Osteoblast (primary cell): ENCODE data around the gene FGF12. TPM values are rescaled to one million over a fixed set of nuclear protein-coding genes. Genes with fewer than 3 reads are reported as not detected.

Experiments
- DNase-seq: peaks from one replicate; pipeline ENCODE4 v3.0.0; 2011; ENCODE audit warnings: low spot score, mixed read lengths; ENCODE audit not compliant: insufficient read length; ENCODE audit errors: missing footprints
- H2AFZ ChIP-seq: 2 replicates; pipeline ENCODE4 v1.6.0; 2011; ENCODE audit warnings: mild to moderate bottlenecking, low read length
- H3K27ac ChIP-seq: 2 replicates; pipeline ENCODE4 v1.5.1; 2011; ENCODE audit warnings: mild to moderate bottlenecking, low read depth, low read length, moderate library complexity
- H3K27me3 ChIP-seq: 2 replicates; pipeline ENCODE4 v1.6.0; 2012; ENCODE audit warnings: mild to moderate bottlenecking, control low read depth, inconsistent platforms, low read length, moderate library complexity; ENCODE audit not compliant: insufficient read depth
- H3K36me3 ChIP-seq: 2 replicates; pipeline ENCODE4 v1.5.1; 2011; ENCODE audit warnings: mild to moderate bottlenecking, low read length, control low read depth, moderate library complexity; ENCODE audit not compliant: insufficient read depth
- H3K4me1 ChIP-seq: 2 replicates; pipeline ENCODE4 v1.5.1; 2011; ENCODE audit warnings: mild to moderate bottlenecking, low read length, control low read depth, moderate library complexity; ENCODE audit not compliant: insufficient read depth
- H3K4me2 ChIP-seq: 2 replicates; pipeline ENCODE4 v1.6.0; 2011; ENCODE audit warnings: mild to moderate bottlenecking, low read length; ENCODE audit not compliant: insufficient read depth
- H3K4me3 ChIP-seq: fragments of 200-600 bp; sonication (generic); 3 replicates; pipeline ENCODE4 v1.5.1; 2012; ENCODE audit warnings: mild to moderate bottlenecking, low read length, inconsistent platforms; ENCODE audit not compliant: insufficient read depth
- H3K79me2 ChIP-seq: 2 replicates; pipeline ENCODE4 v1.6.0; 2012; ENCODE audit warnings: mild to moderate bottlenecking, low read length, control low read depth, inconsistent platforms; ENCODE audit not compliant: insufficient read depth
- H3K9me3 ChIP-seq: 2 replicates; pipeline ENCODE4 v1.5.1; 2011; ENCODE audit warnings: low read depth, low read length, control low read depth
- H4K20me1 ChIP-seq: 2 replicates; pipeline ENCODE4 v1.6.0; 2012; ENCODE audit warnings: mild to moderate bottlenecking, low read length, control low read depth; ENCODE audit not compliant: insufficient read depth
- total RNA-seq: library from RNA; depleted of rRNA; stranded (reverse); fragments of >200 nt; gene quantifications from 2 replicates; pipeline ENCODE4 v1.2.3, GENCODE V29; 2012
- TF ChIP-seq, protein P1 (sequence below): IDR thresholded peaks from 2 replicates; pipeline ENCODE4 v1.5.1; 2011; ENCODE audit warnings: mild to moderate bottlenecking, low read depth, low read length, moderate library complexity; ENCODE audit errors: extremely low read depth

FGF12 gene
- total RNA-seq, 1 donor: not detected

DNA sequence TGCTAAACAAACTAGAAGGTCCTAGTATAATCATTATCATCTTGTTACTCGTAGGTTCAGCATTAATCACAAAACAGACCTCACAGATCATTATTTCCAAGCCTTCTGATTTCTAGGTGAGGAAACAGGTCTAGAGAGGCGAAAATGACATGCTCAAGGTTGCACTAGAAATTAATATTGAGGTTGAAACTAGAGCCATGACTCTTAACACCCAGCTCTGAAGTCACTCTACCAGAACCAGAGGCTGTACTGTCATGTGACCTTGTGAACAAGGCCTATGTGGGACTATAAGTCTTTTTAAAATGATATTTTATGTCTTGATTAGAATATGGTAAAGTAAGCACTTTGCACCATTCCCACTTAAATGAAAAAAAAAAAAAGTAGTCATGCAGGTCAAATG is 23.8 kb upstream of the FGF12 start:
- H3K4me2 ChIP-seq: no peak overlapping the region
- no peak for DNase-seq
- no peaks in the 10 kb centered on the region for H3K27me3 ChIP-seq
- H3K9me3 ChIP-seq: no peaks in the 10 kb centered on the region
- no peaks in the 10 kb centered on the region for H3K36me3 ChIP-seq
- H3K4me1 ChIP-seq: no peaks in the 10 kb centered on the region
- H3K4me3 ChIP-seq: no peak overlapping the region
- H3K27ac ChIP-seq: no peak overlapping the region
- H4K20me1 ChIP-seq: no peaks in the 10 kb centered on the region
- no peak overlapping the region for H2AFZ ChIP-seq
- TF ChIP-seq, protein P1, sequence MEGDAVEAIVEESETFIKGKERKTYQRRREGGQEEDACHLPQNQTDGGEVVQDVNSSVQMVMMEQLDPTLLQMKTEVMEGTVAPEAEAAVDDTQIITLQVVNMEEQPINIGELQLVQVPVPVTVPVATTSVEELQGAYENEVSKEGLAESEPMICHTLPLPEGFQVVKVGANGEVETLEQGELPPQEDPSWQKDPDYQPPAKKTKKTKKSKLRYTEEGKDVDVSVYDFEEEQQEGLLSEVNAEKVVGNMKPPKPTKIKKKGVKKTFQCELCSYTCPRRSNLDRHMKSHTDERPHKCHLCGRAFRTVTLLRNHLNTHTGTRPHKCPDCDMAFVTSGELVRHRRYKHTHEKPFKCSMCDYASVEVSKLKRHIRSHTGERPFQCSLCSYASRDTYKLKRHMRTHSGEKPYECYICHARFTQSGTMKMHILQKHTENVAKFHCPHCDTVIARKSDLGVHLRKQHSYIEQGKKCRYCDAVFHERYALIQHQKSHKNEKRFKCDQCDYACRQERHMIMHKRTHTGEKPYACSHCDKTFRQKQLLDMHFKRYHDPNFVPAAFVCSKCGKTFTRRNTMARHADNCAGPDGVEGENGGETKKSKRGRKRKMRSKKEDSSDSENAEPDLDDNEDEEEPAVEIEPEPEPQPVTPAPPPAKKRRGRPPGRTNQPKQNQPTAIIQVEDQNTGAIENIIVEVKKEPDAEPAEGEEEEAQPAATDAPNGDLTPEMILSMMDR: no peak
- no peaks in the 10 kb centered on the region for H3K79me2 ChIP-seq

DNA sequence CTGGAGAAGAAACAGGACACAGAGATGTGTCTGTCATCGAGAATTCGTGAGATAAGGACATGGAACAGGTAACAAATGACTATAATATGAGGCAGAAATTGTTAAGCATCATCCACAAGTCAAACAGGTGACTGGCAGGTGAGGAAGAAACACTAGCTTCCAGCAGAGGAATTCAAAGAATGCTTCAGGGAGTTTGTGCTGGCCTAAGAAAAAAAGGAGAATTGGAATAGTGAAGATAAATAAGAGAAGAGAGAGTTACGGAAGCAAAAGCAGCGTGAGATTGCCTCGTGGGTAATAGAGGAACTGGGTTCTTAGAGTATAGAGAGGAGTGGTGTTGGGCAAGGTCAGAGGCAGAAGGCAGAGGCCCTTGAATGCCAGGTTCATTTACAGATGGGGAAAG is 22.9 kb upstream of the FGF12 start:
- TF ChIP-seq, protein P1: no peak
- Histone ChIP-seq H3K79me2 (no peaks in the 10 kb centered on the region), H3K4me2 (no peak overlapping the region), H3K36me3 (no peaks in the 10 kb centered on the region), H2AFZ (no peak overlapping the region), H3K4me3 (no peak overlapping the region), H3K27ac (no peak overlapping the region), H3K27me3 (no peaks in the 10 kb centered on the region), H4K20me1 (no peaks in the 10 kb centered on the region), H3K4me1 (no peaks in the 10 kb centered on the region), H3K9me3 (no peaks in the 10 kb centered on the region)
- no peak for DNase-seq

DNA sequence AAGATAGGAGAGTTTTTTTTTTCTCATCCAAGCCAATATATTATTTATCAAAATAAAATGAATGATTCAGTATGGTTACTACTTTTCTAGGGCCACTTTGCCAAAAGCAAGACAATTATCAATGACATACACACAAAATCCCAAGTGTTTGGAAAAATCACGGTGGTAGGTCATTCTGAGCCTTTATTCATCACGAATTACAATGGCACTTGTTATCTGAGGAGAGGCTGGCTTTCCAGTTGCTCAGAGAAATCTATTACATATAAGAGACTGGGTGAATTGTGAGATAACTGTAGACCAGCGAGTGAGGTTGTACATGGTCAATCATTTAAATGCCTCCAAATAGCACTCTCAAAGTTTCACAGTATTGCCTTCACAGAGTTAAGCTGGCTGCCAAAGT is 20.4 kb upstream of the FGF12 start:
- Histone ChIP-seq H3K79me2 (no peaks in the 10 kb centered on the region), H3K4me3 (no peak overlapping the region), H3K27me3 (no peaks in the 10 kb centered on the region), H4K20me1 (no peaks in the 10 kb centered on the region), H3K27ac (no peak overlapping the region), H3K4me2 (no peak overlapping the region), H3K36me3 (no peaks in the 10 kb centered on the region), H3K4me1 (no peaks in the 10 kb centered on the region), H2AFZ (no peak overlapping the region), H3K9me3 (no peaks in the 10 kb centered on the region)
- DNase-seq: no peak
- TF ChIP-seq, protein P1: no peak

DNA sequence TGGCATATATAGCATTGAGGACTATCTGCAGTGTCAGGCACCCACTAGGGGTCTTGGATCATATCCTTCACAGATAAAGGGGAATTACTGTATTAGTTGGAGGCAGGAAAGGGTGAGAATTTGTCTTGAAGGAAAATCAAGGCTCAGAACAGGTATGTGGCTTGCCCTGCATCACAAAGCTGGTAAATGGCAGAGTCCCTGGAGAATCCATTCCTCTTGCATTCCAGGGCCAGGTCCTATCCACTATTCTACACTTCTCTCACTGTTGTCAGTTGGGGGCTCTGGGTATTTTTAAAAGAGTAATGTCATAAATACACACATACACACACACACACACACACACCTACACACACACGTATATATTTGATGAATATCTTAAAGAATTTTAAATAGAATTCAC is 19.8 kb upstream of the FGF12 start:
- no peaks in the 10 kb centered on the region for H3K79me2 ChIP-seq
- H3K36me3 ChIP-seq: no peaks in the 10 kb centered on the region
- no peaks in the 10 kb centered on the region for H3K27me3 ChIP-seq
- H3K27ac ChIP-seq: no peak overlapping the region
- H3K9me3 ChIP-seq: no peaks in the 10 kb centered on the region
- no peak for DNase-seq
- no peak overlapping the region for H2AFZ ChIP-seq
- no peaks in the 10 kb centered on the region for H3K4me1 ChIP-seq
- H4K20me1 ChIP-seq: no peaks in the 10 kb centered on the region
- TF ChIP-seq, protein P1: no peak
- no peak overlapping the region for H3K4me2 ChIP-seq
- H3K4me3 ChIP-seq: no peak overlapping the region
